ENCODE measurements around the gene CNIH3. TPM values are rescaled to one million over a fixed set of nuclear protein-coding genes. Genes with fewer than 3 reads are reported as not detected.

Gene CNIH3
- total RNA-seq, 2 donors from 2014 or later: 7.9 to 15.3 TPM

DNA sequence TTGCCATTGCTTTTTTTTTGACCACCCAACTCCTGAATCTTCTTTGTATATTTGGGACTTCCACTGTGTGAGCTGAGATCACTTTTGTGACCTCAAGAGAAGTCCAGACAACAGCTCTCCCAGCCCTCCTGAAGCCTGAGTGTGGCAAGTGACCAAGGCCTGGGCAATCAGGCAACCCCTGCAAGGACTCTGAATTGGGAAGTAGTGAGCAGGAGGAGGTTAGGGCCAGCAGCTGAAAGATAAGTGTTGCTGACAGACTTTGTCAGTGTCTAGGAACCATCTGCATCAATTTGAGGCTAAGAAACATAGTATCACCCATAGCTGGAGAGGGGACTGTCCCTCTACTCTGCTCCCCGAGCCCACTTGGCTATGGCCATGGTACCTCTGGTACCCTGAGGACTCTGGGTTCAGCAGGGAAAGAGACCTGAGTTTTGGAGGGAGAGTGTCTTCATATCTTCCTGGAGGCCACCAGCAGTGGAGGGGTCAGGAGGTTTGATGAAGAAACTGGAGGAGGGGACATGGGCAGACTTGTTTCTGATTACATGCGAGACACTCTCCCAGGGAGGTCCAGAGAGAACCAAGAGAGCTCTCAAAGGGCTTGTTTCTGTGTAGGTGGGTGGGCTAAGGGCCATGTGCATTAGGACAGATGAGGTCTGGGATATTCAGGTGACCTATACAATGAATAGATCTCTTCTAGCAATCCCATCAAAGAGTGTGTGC lies 166.3 kb downstream of the CNIH3 start:
- Histone ChIP-seq H3K9me3 (no peaks in the 10 kb centered on the region), H3K36me3 (replicated peaks in 1 of 2; ENCODE audit: insufficient read depth in 1 of 2, low read depth in 2 of 2) (no peaks in the 10 kb centered on the region), H3K4me1 (no peaks in the 10 kb centered on the region), H3K27ac (no peak overlapping the region), H3K4me3 (no peak overlapping the region), H3K27me3 (no peaks in the 10 kb centered on the region)
- TF ChIP-seq, protein P1, sequence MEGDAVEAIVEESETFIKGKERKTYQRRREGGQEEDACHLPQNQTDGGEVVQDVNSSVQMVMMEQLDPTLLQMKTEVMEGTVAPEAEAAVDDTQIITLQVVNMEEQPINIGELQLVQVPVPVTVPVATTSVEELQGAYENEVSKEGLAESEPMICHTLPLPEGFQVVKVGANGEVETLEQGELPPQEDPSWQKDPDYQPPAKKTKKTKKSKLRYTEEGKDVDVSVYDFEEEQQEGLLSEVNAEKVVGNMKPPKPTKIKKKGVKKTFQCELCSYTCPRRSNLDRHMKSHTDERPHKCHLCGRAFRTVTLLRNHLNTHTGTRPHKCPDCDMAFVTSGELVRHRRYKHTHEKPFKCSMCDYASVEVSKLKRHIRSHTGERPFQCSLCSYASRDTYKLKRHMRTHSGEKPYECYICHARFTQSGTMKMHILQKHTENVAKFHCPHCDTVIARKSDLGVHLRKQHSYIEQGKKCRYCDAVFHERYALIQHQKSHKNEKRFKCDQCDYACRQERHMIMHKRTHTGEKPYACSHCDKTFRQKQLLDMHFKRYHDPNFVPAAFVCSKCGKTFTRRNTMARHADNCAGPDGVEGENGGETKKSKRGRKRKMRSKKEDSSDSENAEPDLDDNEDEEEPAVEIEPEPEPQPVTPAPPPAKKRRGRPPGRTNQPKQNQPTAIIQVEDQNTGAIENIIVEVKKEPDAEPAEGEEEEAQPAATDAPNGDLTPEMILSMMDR (IDR thresholded peaks at IDR 0.05): no peak
- no peak for TF ChIP-seq POLR2A (IDR thresholded peaks at IDR 0.05)
- WGBS, 2 donors: 77 to 88% methylated on average over 2 of the region's 2 CpGs
- intact Hi-C loops (cut with DNase I): no loop called here
- no peak for DNase-seq
- ATAC-seq: no peak

DNA sequence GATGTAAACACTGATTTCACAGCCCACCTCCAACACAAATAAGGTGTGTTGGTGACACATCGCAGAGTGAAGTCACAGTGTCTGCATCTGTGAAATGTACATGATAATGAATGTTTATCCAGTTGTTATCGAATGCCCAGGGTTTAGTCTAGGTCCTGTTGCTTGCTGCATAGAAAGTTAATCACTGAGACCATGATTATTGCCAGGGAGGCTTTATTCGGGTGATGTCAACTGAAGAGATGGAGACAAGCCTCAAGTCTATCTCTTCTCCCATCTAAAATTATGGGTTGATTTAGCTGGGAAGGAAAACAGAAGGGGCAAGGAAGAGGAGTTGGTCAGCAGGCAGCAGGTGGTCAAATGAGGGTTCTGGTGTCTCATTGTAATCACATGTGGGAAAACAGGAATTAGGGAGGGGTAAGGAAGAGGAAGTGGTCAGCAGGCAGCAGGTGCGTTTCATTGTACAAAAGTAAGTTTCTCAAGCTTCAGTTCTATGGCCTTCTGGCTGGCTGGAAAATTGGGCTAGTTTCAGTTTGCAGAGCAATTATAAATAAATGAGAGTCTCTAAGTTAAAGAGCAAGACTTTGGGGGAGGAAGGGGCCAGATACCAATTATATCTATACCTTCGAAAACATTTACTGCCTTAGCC lies 167.0 kb downstream of the CNIH3 start:
- ATAC-seq (no peak), DNase-seq (no peak)
- intact Hi-C loops (cut with DNase I): no loop called here
- Histone ChIP-seq H3K36me3 (replicated peaks in 1 of 2; ENCODE audit: insufficient read depth in 1 of 2, low read depth in 2 of 2) (no peaks in the 10 kb centered on the region), H3K4me1 (no peaks in the 10 kb centered on the region), H3K4me3 (no peak overlapping the region), H3K27me3 (no peaks in the 10 kb centered on the region), H3K9me3 (no peaks in the 10 kb centered on the region), H3K27ac (no peak overlapping the region)
- TF ChIP-seq, protein P1 (IDR thresholded peaks at IDR 0.05): no peak
- no peak for TF ChIP-seq POLR2A (IDR thresholded peaks at IDR 0.05)
- WGBS, 2 donors: 65 to 69% methylated on average over 5 of the region's 5 CpGs

DNA sequence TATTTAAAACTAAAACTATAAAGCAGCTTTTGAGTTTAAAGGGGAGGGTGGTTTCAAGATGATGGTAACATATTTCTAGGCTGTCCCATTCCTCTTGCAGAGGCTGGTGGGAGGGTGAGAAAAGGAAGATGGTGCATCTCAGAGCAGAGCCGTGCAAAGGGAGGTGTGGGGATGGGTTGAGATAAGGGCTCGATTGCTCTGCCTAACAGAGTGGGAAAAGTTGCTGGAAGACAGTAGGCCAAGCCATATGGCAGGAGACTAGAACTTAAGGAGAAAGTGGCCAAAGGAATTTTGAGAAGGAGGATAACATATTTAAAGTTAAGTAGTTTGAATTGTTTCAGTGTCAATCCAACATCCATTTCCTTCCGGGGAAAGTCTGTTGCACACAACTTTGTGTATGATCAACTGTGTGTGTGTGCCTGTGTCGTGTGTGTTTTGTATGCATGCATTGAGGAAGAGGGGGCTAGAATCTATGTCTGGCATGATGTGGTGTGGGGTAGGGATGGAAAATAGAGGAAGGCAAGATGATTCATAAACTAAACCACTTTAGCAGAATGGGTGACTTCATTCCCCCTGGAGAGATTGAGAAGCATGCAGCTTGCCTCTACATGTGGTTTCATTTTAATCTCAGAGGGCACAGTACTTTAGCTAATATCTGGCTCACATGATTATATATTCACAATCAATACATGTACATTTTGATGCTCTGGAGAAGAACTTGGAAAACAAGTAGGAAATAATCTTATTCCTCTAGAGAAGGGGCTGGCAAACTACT lies 168.3 kb downstream of the CNIH3 start:
- Histone ChIP-seq H3K9me3 (no peaks in the 10 kb centered on the region), H3K27ac (no peak overlapping the region), H3K4me3 (no peak overlapping the region), H3K4me1 (no peaks in the 10 kb centered on the region), H3K36me3 (replicated peaks in 1 of 2; ENCODE audit: insufficient read depth in 1 of 2, low read depth in 2 of 2) (no peaks in the 10 kb centered on the region), H3K27me3 (no peaks in the 10 kb centered on the region)
- WGBS, 2 donors: 75 to 83% methylated on average over 4 of the region's 4 CpGs
- ATAC-seq (no peak), DNase-seq (no peak)
- no peak for TF ChIP-seq POLR2A (IDR thresholded peaks at IDR 0.05)
- TF ChIP-seq, protein P1 (IDR thresholded peaks at IDR 0.05): no peak
- intact Hi-C loops (cut with DNase I): no loop called here

DNA sequence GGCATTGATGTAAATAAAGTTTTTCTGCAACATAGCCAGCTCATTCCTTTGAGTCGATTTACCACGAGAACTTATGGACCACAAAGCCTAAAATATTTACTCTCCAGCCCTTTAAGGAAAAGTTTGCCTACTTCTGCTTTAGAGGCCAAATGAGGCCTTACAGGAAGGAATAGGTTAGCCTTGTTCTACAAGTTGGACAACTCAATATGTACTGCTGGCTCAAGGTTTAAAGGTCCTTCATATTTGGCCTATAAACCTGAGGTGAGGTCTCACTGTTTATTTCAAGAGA lies 168.9 kb downstream of the CNIH3 start:
- DNase-seq (no peak), ATAC-seq (no peak)
- H3K4me1 ChIP-seq: no peaks in the 10 kb centered on the region
- H3K27ac ChIP-seq: no peak overlapping the region
- H3K4me3 ChIP-seq: no peak overlapping the region
- no peaks in the 10 kb centered on the region for H3K36me3 ChIP-seq (replicated peaks in 1 of 2; ENCODE audit: insufficient read depth in 1 of 2, low read depth in 2 of 2)
- TF ChIP-seq, protein P1 (IDR thresholded peaks at IDR 0.05): no peak
- TF ChIP-seq POLR2A (IDR thresholded peaks at IDR 0.05): no peak
- intact Hi-C loops (cut with DNase I): no loop called here
- H3K27me3 ChIP-seq: no peaks in the 10 kb centered on the region
- H3K9me3 ChIP-seq: no peaks in the 10 kb centered on the region
- WGBS, 2 donors: 40 to 58% methylated on average over 2 of the region's 2 CpGs
